A549 (cell line): Measurements from ENCODE around the gene CD79B. TPM values are rescaled to one million over a fixed set of nuclear protein-coding genes. Genes with fewer than 3 reads are reported as not detected.

Source experiments
- ATAC-seq, 2 experiments: fragments of 200-7000 bp in 1 of 2; fragments of >200 bp in 1 of 2; cut with Nextera tagmentation in 1 of 2; cut with Tn5 transposase in 1 of 2; 3 replicates each; pipeline versions ENCODE4 v1.8.0 to v1.9.1; 2018 to 2020; ENCODE audit warnings: mild to moderate bottlenecking in 1 of 2, moderate library complexity in 1 of 2
- CTCF ChIA-PET: fragments of 300-600 bp; sonication (Branson Sonifier 250); formaldehyde crosslinking; extraction: SDS; loops from one replicate; lab custom pipeline; 2021; ENCODE audit warnings: antibody characterized with exemption, inconsistent platforms; lab: Yijun Ruan, JAX
- POLR2A ChIA-PET: fragments of 350-600 bp; formaldehyde crosslinking; extraction: SDS; loops from one replicate; lab custom pipeline; 2021; ENCODE audit warnings: antibody characterized with exemption, inconsistent platforms; lab: Yijun Ruan, JAX
- DNase-seq, 2 experiments: peaks; one replicate each; pipeline versions ENCODE4 v3.0.0 to v3.0.0-alpha.2; 2011 to 2016; ENCODE audit warnings: low read depth in 1 of 2, low spot score in 1 of 2
- FAIRE-seq: peaks from 2 replicates; lab custom pipeline; 2011; peaks lifted over from hg19 to GRCh38; lab: Jason Lieb, UNC
- H3K27ac ChIP-seq, 2 experiments: fragments of >200 bp; sonication (Bioruptor Twin); formaldehyde crosslinking; 3 replicates each; pipeline ENCODE4 v1.5.1; 2016 to 2017
- H3K4me1 ChIP-seq: fragments of >200 bp; sonication (Bioruptor Twin); formaldehyde crosslinking; 3 replicates; pipeline ENCODE4 v1.6.1; 2016
- H3K4me2 ChIP-seq: fragments of >200 bp; sonication (Bioruptor Twin); formaldehyde crosslinking; 3 replicates; pipeline ENCODE4 v1.6.1; 2016
- H3K4me3 ChIP-seq: fragments of >200 bp; sonication (Bioruptor Twin); formaldehyde crosslinking; 3 replicates; pipeline ENCODE4 v1.5.1; 2016
- H3K9me3 ChIP-seq: fragments of >200 bp; sonication (Bioruptor Twin); formaldehyde crosslinking; 3 replicates; pipeline ENCODE4 v1.6.1; 2016
- ATOH8 ChIP-seq: fragments of 250-450 bp; sonication (Bioruptor Pico); IDR thresholded peaks from 2 replicates; pipeline ENCODE4 v1.5.0; 2020; ENCODE audit warnings: low read depth, mild to moderate bottlenecking, moderate library complexity
- BHLHE40 ChIP-seq: IDR thresholded peaks from 2 replicates; pipeline ENCODE4 v1.6.1; 2012; ENCODE audit warnings: low read depth, low read length, inconsistent platforms
- CTCF ChIP-seq: fragments of >200 bp; sonication (Bioruptor Twin); formaldehyde crosslinking; IDR thresholded peaks from 3 replicates; pipeline ENCODE4 v1.5.1; 2016
- E2F6 ChIP-seq: IDR thresholded peaks from 2 replicates; pipeline ENCODE4 v1.6.1; 2012; ENCODE audit warnings: low read depth, borderline replicate concordance
- ESRRA ChIP-seq: fragments of 150-350 bp; IDR thresholded peaks from 2 replicates; pipeline ENCODE4 v1.6.1; 2014; ENCODE audit warnings: mild to moderate bottlenecking, low read length, borderline replicate concordance
- FOSL2 ChIP-seq, 2 experiments: fragments of 450-650 bp in 1 of 2; fragments of >200 bp in 1 of 2; sonication (Bioruptor Twin) in 1 of 2; formaldehyde crosslinking; IDR thresholded peaks; 2 replicates each; pipeline versions ENCODE4 v1.5.0 to v1.6.1; 2016 to 2020; ENCODE audit warnings: mild to moderate bottlenecking in 1 of 2, moderate library complexity in 1 of 2
- FOXS1 ChIP-seq: fragments of 250-450 bp; sonication (Bioruptor Pico); IDR thresholded peaks from 2 replicates; pipeline ENCODE4 v1.5.0; 2020; ENCODE audit warnings: mild to moderate bottlenecking, moderate library complexity
- HES2 ChIP-seq: fragments of >200 bp; sonication (Bioruptor Twin); formaldehyde crosslinking; IDR thresholded peaks from 2 replicates; pipeline ENCODE4 v1.6.1; 2016
- HEYL ChIP-seq: fragments of 250-450 bp; sonication (Bioruptor Pico); IDR thresholded peaks from 2 replicates; pipeline ENCODE4 v1.8.0; 2021; ENCODE audit warnings: mild to moderate bottlenecking, moderate library complexity
- HOXA7 ChIP-seq: fragments of 250-450 bp; sonication (Bioruptor Pico); IDR thresholded peaks from 2 replicates; pipeline ENCODE4 v1.5.0; 2020; ENCODE audit warnings: mild to moderate bottlenecking, moderate library complexity
- JUNB ChIP-seq: fragments of >200 bp; sonication (Bioruptor Twin); formaldehyde crosslinking; IDR thresholded peaks from 2 replicates; pipeline ENCODE4 v1.6.1; 2016
- KDM1A ChIP-seq: fragments of 200-600 bp; sonication (generic); IDR thresholded peaks from 2 replicates; pipeline ENCODE4 v1.6.1; 2016; ENCODE audit warnings: low read depth, mild to moderate bottlenecking
- MYC ChIP-seq: IDR thresholded peaks from 2 replicates; pipeline ENCODE4 v1.6.1; 2012; ENCODE audit warnings: mild to moderate bottlenecking, inconsistent platforms, low read length, improper control_type of control experiment, borderline replicate concordance
- POLR2AphosphoS2 ChIP-seq: conservative IDR thresholded peaks from 2 replicates; pipeline ENCODE4 v1.6.1; 2012; ENCODE audit warnings: low read length, improper control_type of control experiment, inconsistent platforms
- RARB ChIP-seq: fragments of 250-450 bp; sonication (Bioruptor Pico); IDR thresholded peaks from 2 replicates; pipeline ENCODE4 v1.8.0; 2021; ENCODE audit warnings: mild to moderate bottlenecking, moderate library complexity
- RCOR1 ChIP-seq: fragments of 150-350 bp; IDR thresholded peaks from 2 replicates; pipeline ENCODE4 v1.6.1; 2014; ENCODE audit warnings: antibody characterized with exemption, low read length, low read depth
- REST ChIP-seq: fragments of 200-600 bp; sonication (generic); IDR thresholded peaks from 2 replicates; pipeline ENCODE4 v1.6.1; 2016; ENCODE audit warnings: antibody characterized with exemption, mild to moderate bottlenecking, moderate library complexity
- RFX5 ChIP-seq: fragments of 450-650 bp; IDR thresholded peaks from 2 replicates; pipeline ENCODE4 v1.7.1; 2014; ENCODE audit warnings: antibody characterized with exemption, mild to moderate bottlenecking, moderate library complexity
- RNF2 ChIP-seq: fragments of 200-600 bp; sonication (generic); IDR thresholded peaks from 2 replicates; pipeline ENCODE4 v1.6.1; 2016; ENCODE audit warnings: low read depth, mild to moderate bottlenecking, antibody characterized with exemption, moderate library complexity, borderline replicate concordance
- ZC3H11A ChIP-seq: fragments of 450-650 bp; IDR thresholded peaks from 2 replicates; pipeline ENCODE4 v1.6.1; 2014; ENCODE audit warnings: antibody characterized with exemption, mild to moderate bottlenecking
- ZNF302 ChIP-seq: fragments of 250-450 bp; sonication (Bioruptor Pico); IDR thresholded peaks from 2 replicates; pipeline ENCODE4 v1.9.0; 2021; ENCODE audit warnings: inconsistent platforms, mild to moderate bottlenecking, moderate library complexity
- WGBS: methylation state at CpG from one replicate; pipeline ENCODE4 v1.1.6; 2017; ENCODE audit errors: missing lambda C conversion rate; 5-methylcytosine and 5-hydroxymethylcytosine counted together
- polyA plus RNA-seq, 4 experiments: library from polyadenylated mRNA; depleted of rRNA in 3 of 4; stranded (reverse); fragments of >200 nt; fragmentation: RNase III in 1 of 4; extraction: RNeasy Plus Mini Kit Qiagen cat#74134 plus additional on column Dnase treatment in 1 of 4; gene quantifications; 2 replicates in 3 of 4; 3 replicates in 1 of 4; pipeline ENCODE4 v1.2.3, GENCODE V29; 2011 to 2017
- TF ChIP-seq, protein P1 (sequence below): fragments of 150-350 bp; IDR thresholded peaks from 2 replicates; pipeline ENCODE4 v1.6.1; 2014; ENCODE audit warnings: low read depth, mild to moderate bottlenecking, low read length

The CD79B gene
- polyA plus RNA-seq, 2 of the 4 experiments (the other 2 are of a cell fraction), result 0.14 TPM; not detected in 1

DNA sequence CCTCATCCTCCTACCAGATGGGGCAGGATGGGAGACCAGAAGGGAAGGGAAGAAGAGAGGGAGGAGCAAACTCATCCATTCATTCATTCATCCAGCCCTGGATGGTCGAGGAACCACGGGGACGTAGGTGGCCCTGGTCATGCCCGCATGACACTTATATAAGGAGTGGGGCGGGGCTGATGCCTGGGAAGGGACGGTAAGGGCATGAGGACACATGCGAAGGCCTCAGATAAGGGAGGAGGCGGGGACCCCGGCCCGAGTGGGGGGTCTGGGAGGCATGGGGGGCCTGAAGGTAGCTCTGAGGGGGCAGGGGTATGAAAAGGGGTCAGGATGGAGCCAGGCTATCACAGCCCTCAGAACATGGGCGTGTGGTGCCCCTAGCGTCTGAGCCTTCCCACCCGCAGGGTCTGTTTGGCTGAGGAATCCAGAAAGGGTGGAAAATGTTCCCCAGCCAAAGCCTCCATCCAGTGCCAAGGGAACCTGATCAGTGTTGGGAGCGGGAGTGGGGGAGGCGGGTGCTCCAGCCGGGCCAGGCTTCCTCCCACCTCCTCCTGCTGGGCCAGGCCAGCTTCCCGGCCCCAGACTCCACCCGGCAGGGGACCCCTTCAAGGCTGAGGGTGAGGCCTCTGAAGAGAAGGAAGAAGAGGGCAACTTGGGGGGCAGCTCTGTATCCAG is 17.6 kb upstream of the CD79B start:
- ChIA-PET CTCF (interaction anchor here (0.9 to 10.0 kb wide), 19 partner anchors 9 to 92 kb away, joined by 3 to 105 read pairs (median 9); partner anchors contain the start of genes CD79B, CSHL1 and GH1), POLR2A (interaction anchor here (0.8 to 1.0 kb wide), 2 partner anchors 30 to 196 kb away, joined by 3 to 4 read pairs; no protein-coding TSS in a partner anchor)
- ATAC-seq, result no peak
- no peak for FAIRE-seq
- TF ChIP-seq KDM1A, result no peak
- no peak for TF ChIP-seq BHLHE40
- no peak for TF ChIP-seq FOXS1 (CRISPR knock-in tag)
- no peak for TF ChIP-seq HES2
- no peak for TF ChIP-seq MYC
- no peak for TF ChIP-seq JUNB
- TF ChIP-seq E2F6, result no peak
- TF ChIP-seq RFX5, result no peak
- no peak for TF ChIP-seq HOXA7 (CRISPR knock-in tag)
- no peak for TF ChIP-seq ATOH8 (CRISPR knock-in tag)
- TF ChIP-seq ZC3H11A, result no peak
- TF ChIP-seq ZNF302 (CRISPR knock-in tag), result no peak
- TF ChIP-seq, protein P1, sequence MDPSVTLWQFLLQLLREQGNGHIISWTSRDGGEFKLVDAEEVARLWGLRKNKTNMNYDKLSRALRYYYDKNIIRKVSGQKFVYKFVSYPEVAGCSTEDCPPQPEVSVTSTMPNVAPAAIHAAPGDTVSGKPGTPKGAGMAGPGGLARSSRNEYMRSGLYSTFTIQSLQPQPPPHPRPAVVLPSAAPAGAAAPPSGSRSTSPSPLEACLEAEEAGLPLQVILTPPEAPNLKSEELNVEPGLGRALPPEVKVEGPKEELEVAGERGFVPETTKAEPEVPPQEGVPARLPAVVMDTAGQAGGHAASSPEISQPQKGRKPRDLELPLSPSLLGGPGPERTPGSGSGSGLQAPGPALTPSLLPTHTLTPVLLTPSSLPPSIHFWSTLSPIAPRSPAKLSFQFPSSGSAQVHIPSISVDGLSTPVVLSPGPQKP, result no peak
- H3K4me2 ChIP-seq, result no peak overlapping the region
- H3K27ac ChIP-seq, result no peak overlapping the region
- H3K9me3 ChIP-seq, result no peaks in the 10 kb centered on the region
- WGBS, result 55% methylated on average over 18 of the region's 18 CpGs
- no peak for DNase-seq
- H3K4me1 ChIP-seq, result no peaks in the 10 kb centered on the region
- H3K4me3 ChIP-seq, result no peak overlapping the region

DNA sequence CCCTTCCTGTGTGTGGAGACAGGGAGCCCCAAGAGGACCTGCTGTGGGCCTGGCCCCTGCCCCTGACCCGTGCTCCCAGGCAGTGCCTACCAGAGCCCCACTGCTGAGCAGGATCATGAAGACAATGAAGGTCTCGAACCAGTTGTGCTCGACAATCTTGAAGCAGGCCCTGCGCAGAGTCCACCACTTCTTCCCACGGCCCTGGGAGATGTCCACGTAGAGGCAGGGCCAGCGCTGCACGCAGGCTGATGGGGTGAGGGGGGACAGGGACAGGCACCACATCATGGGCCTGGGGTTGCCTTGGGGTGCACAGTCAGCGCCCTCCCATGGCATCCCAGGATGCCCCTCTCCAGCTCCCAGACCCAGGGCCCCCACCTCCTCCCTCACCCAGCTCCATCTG is 16.4 kb upstream of the CD79B start:
- H3K4me2 ChIP-seq, result no peak overlapping the region
- H3K9me3 ChIP-seq, result no peaks in the 10 kb centered on the region
- no peak overlapping the region for H3K27ac ChIP-seq
- FAIRE-seq (no peak), ATAC-seq (no peak), DNase-seq (no peak)
- 71% methylated on average over 9 of the region's 9 CpGs for WGBS
- H3K4me3 ChIP-seq, result no peak overlapping the region
- ChIA-PET CTCF (interaction anchor here (1.8 to 10.0 kb wide), 4 partner anchors 30 to 80 kb away, joined by 5 to 105 read pairs (median 26); partner anchors contain the start of gene GH1), POLR2A (no interaction called here)
- TF ChIP-seq KDM1A (no peak), CTCF (no peak), HOXA7 (CRISPR knock-in tag) (no peak), ATOH8 (CRISPR knock-in tag) (no peak), ZNF302 (CRISPR knock-in tag) (no peak), POLR2AphosphoS2 (no peak), HES2 (no peak), RCOR1 (no peak), HEYL (CRISPR knock-in tag) (no peak), RNF2 (no peak), RARB (CRISPR knock-in tag) (no peak), REST (no peak), FOSL2 (IDR thresholded peaks at IDR 0.05) (no peak), FOSL2 (CRISPR knock-in tag; IDR thresholded peaks at IDR 0.05) (no peak), ESRRA (no peak)
- H3K4me1 ChIP-seq, result no peaks in the 10 kb centered on the region
